HEK293T (cell line): ENCODE data around the gene NEGR1.

Experiments used
- CTCF ChIA-PET: fragments of 350-600 bp; formaldehyde crosslinking; extraction: SDS; loops from one replicate; lab custom pipeline; 2021; ENCODE audit warnings: antibody characterized with exemption, inconsistent platforms; lab: Yijun Ruan, JAX
- POLR2A ChIA-PET: fragments of 350-600 bp; formaldehyde crosslinking; extraction: SDS; loops from one replicate; lab custom pipeline; 2020; ENCODE audit warnings: antibody characterized with exemption, inconsistent platforms; lab: Yijun Ruan, JAX
- DNase-seq: peaks from one replicate; pipeline ENCODE4 v3.0.0; 2012; ENCODE audit warnings: mixed read lengths; ENCODE audit errors: extremely low spot score
- ARNT ChIP-seq: fragments of 450-650 bp; IDR thresholded peaks from 2 replicates; pipeline ENCODE4 v1.6.1; 2017; ENCODE audit warnings: mild to moderate bottlenecking
- BHLHE40 ChIP-seq: fragments of 450-650 bp; IDR thresholded peaks from 2 replicates; pipeline ENCODE4 v1.6.1; 2016; ENCODE audit warnings: mild to moderate bottlenecking, moderate library complexity, borderline replicate concordance
- CTBP1 ChIP-seq: fragments of 450-650 bp; IDR thresholded peaks from 2 replicates; pipeline ENCODE4 v1.6.1; 2016; ENCODE audit warnings: borderline replicate concordance
- ELF4 ChIP-seq: fragments of 450-650 bp; IDR thresholded peaks from 2 replicates; pipeline ENCODE4 v1.6.1; 2017; ENCODE audit warnings: antibody characterized with exemption
- FOXA1 ChIP-seq: fragments of 450-650 bp; IDR thresholded peaks from 2 replicates; pipeline ENCODE4 v1.6.1; 2016; ENCODE audit warnings: mild to moderate bottlenecking
- FOXK2 ChIP-seq: fragments of 450-650 bp; IDR thresholded peaks from 2 replicates; pipeline ENCODE4 v1.6.1; 2016; ENCODE audit warnings: mild to moderate bottlenecking
- FOXM1 ChIP-seq: fragments of 450-650 bp; IDR thresholded peaks from 2 replicates; pipeline ENCODE4 v1.6.1; 2017; ENCODE audit warnings: mild to moderate bottlenecking, borderline replicate concordance
- HDGF ChIP-seq: fragments of 450-650 bp; IDR thresholded peaks from 2 replicates; pipeline ENCODE4 v1.6.1; 2017; ENCODE audit warnings: antibody characterized with exemption, borderline replicate concordance
- L3MBTL2 ChIP-seq: fragments of 450-650 bp; conservative IDR thresholded peaks from 2 replicates; pipeline ENCODE4 v1.6.1; 2016; ENCODE audit warnings: mild to moderate bottlenecking
- LEF1 ChIP-seq: fragments of 450-650 bp; IDR thresholded peaks from 2 replicates; pipeline ENCODE4 v1.6.1; 2017; ENCODE audit warnings: mild to moderate bottlenecking, borderline replicate concordance
- NFRKB ChIP-seq: fragments of 450-650 bp; IDR thresholded peaks from 2 replicates; pipeline ENCODE4 v1.6.1; 2016; ENCODE audit warnings: mild to moderate bottlenecking, moderate library complexity
- SP1 ChIP-seq: fragments of 450-650 bp; IDR thresholded peaks from 2 replicates; pipeline ENCODE4 v1.6.1; 2017
- SUZ12 ChIP-seq: fragments of 450-650 bp; IDR thresholded peaks from 2 replicates; pipeline ENCODE4 v1.6.1; 2016; ENCODE audit warnings: mild to moderate bottlenecking
- TARDBP ChIP-seq: fragments of 450-650 bp; IDR thresholded peaks from 2 replicates; pipeline ENCODE4 v1.6.1; 2016
- ZNF384 ChIP-seq: fragments of 450-650 bp; IDR thresholded peaks from 2 replicates; pipeline ENCODE4 v1.6.1; 2016
- TF ChIP-seq, protein P1 (sequence below): fragments of 450-650 bp; IDR thresholded peaks from 2 replicates; pipeline ENCODE4 v1.6.1; 2016

The NEGR1 gene

DNA sequence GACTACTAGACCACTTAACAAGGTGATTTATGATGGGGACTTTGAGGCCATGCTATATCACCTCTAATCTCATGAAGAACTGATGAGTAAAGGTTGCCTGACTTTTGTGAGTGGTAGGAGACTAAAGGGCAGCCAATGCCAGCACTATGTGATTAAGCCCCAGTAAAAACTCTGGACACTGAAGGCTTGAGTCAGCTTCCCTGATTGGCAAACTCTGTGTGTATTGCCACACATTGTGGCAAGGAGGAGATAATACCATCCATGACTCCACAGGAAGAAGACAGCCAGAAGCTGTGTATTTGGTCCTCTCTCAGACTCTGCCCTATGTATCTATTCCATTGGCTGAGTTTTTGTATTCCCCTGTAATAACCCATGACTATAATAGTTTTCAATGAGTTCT lies 788.2 kb downstream of the NEGR1 start:
- CTCF ChIA-PET: no interaction called here
- no peak for DNase-seq
- TF ChIP-seq LEF1 (no peak), CTBP1 (no peak), ARNT (no peak), SUZ12 (no peak), BHLHE40 (no peak), NFRKB (no peak), ZNF384 (no peak), FOXM1 (no peak), FOXA1 (no peak), HDGF (no peak), TARDBP (no peak), ELF4 (no peak), SP1 (no peak), L3MBTL2 (no peak)
- TF ChIP-seq, protein P1, sequence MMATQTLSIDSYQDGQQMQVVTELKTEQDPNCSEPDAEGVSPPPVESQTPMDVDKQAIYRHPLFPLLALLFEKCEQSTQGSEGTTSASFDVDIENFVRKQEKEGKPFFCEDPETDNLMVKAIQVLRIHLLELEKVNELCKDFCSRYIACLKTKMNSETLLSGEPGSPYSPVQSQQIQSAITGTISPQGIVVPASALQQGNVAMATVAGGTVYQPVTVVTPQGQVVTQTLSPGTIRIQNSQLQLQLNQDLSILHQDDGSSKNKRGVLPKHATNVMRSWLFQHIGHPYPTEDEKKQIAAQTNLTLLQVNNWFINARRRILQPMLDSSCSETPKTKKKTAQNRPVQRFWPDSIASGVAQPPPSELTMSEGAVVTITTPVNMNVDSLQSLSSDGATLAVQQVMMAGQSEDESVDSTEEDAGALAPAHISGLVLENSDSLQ: no peak
- POLR2A ChIA-PET: no interaction called here

DNA sequence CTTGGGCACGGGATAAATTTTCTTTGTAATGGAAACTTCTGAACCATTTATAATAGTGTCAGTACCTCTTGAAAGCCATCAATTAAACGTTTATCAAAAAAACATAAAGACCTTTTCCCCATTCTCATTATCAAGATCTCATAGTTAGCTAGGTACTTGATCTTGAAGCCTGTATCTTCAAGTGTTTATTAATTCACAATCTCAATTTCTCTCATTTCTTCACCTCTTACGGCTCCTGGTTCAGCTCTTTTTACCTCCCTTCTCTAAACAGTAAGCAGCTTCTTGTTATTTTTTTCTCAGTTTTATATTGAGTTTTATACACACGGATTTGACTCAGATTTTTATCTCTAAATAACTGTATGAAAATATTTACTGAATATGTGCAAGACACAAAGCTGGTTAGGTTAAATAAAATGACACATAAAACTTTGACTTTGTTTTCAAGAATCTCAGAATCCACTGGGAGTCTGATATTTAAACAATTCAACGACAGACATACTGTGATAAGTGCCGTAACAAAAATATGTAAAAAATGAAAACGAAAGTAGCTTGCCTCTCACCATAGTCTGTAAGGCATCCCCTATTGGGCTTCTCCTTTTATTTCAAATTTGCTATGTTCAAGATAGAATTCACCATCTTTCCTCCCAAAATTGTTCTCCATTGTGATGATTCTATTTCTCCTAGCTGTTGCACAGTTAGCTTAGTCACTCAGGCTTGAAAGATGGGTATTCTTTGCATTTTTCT lies 789.9 kb downstream of the NEGR1 start:
- ChIA-PET POLR2A (no interaction called here), CTCF (no interaction called here)
- DNase-seq: no peak
- no peak for TF ChIP-seq ARNT
- TF ChIP-seq CTBP1: no peak
- TF ChIP-seq NFRKB: no peak
- no peak for TF ChIP-seq FOXM1
- no peak for TF ChIP-seq FOXK2
- no peak for TF ChIP-seq SP1
- TF ChIP-seq SUZ12: no peak
- TF ChIP-seq, protein P1: no peak
- no peak for TF ChIP-seq TARDBP
- TF ChIP-seq ZNF384: no peak

DNA sequence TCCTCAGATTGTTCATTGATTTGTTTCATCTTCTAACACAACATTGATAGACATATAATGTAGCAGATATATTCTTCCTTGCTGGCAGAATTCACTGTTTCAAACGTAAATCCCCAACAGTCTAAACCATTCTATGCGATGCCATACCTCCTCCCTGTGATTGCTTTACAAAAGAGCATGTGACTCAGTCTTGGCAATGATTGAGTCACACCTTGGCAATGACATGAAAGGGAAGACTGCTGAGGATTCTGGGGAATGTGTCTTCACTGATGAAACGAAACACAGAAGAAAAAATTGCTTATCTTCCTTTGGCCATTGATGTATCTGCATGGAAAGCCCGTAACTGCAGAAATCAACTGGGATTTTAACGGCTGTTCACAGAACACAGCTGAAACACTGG lies 791.9 kb downstream of the NEGR1 start:
- no peak for DNase-seq
- ChIA-PET CTCF (no interaction called here), POLR2A (no interaction called here)
- no peak for TF ChIP-seq HDGF
- no peak for TF ChIP-seq TARDBP
- TF ChIP-seq LEF1: no peak
- TF ChIP-seq CTBP1: no peak
- TF ChIP-seq BHLHE40: no peak
- no peak for TF ChIP-seq NFRKB
- TF ChIP-seq ARNT: no peak
- no peak for TF ChIP-seq FOXM1
- no peak for TF ChIP-seq FOXK2
- no peak for TF ChIP-seq SUZ12
- no peak for TF ChIP-seq ZNF384
- TF ChIP-seq, protein P1: no peak
- no peak for TF ChIP-seq L3MBTL2
- no peak for TF ChIP-seq SP1
- no peak for TF ChIP-seq ELF4
- no peak for TF ChIP-seq FOXA1

DNA sequence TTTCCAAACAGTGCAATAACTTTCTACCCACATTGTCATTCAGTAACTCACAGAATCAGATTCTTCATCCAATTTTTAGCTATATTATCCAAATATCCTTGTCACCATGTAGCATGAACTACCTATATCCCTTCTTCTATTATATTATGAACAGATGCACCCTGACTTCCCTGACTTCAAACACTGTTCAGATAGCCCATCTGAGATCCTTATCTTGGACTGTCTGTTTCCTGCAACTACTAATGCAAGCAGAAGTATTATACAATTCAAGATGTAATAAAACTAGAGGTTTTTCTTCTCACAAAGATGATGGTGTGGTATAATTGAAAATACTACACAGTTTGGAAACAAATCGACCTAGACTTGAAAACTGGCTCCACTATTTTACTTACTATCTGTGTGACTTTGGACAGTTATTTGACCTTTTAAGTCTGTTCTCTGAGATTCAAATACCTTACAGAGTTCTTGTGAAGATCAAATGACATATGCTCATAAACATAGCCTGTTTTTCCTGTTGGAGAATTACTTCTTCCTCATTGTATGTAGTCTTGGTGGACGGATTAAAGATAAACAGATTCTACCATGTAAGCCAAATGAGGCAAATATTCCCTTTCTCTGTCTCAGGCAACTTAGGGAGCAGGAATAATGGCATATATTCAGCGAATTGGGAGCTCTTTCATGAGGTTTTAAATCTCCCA lies 793.6 kb downstream of the NEGR1 start:
- POLR2A ChIA-PET: no interaction called here
- TF ChIP-seq ARNT (no peak), BHLHE40 (no peak), CTBP1 (no peak), L3MBTL2 (no peak), FOXA1 (no peak), LEF1 (no peak), SP1 (no peak), NFRKB (no peak), ZNF384 (no peak), ELF4 (no peak), HDGF (no peak), FOXM1 (no peak), FOXK2 (no peak), SUZ12 (no peak)
- TF ChIP-seq, protein P1: no peak
- CTCF ChIA-PET: interaction anchor here (0.6 kb wide), 1 partner anchor 338 kb away, joined by 3 read pairs; no protein-coding TSS in a partner anchor
- DNase-seq: no peak

DNA sequence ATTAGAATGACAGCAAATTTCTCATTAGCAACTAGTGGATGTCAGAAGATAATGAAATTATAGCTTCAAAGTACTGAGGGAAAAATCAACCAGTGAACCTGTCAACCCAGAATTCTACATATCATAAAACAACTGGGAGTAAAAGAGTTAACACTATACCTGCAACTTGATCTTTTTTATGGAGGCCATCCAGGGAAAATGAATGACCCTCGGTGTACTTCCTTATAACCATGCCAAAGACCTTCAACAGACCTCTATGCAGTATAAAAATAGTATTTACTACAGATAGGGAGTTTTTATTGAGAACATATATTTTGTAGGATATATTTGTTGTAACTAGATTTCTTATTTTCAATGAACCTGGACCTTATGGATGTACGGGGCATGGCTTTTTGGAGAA lies 809.0 kb downstream of the NEGR1 start:
- POLR2A ChIA-PET: no interaction called here
- DNase-seq: no peak
- TF ChIP-seq ZNF384: no peak
- TF ChIP-seq, protein P1: no peak
- no peak for TF ChIP-seq LEF1
- no peak for TF ChIP-seq NFRKB
- CTCF ChIA-PET: no interaction called here
